NT2/D1 (cell line): ENCODE data around the gene TM4SF5.

ENCODE experiments used
- DNase-seq: peaks from one replicate; pipeline ENCODE4 v3.0.0-alpha.2; 2011; ENCODE audit warnings: low read depth, low spot score
- H3K27me3 ChIP-seq: 2 replicates; pipeline ENCODE4 v1.6.0; 2011; ENCODE audit warnings: mild to moderate bottlenecking; ENCODE audit not compliant: insufficient read length, insufficient read depth
- H3K36me3 ChIP-seq: 2 replicates; pipeline ENCODE4 v1.6.1; 2011; ENCODE audit warnings: mild to moderate bottlenecking, low read length, mixed read lengths; ENCODE audit not compliant: insufficient read depth, insufficient read length
- H3K4me1 ChIP-seq: 2 replicates; pipeline ENCODE4 v1.5.1; 2011; ENCODE audit not compliant: insufficient read depth, insufficient read length
- H3K4me3 ChIP-seq: 2 replicates; pipeline ENCODE4 v1.5.1; 2011; ENCODE audit warnings: low read depth; ENCODE audit not compliant: insufficient read length
- H3K9ac ChIP-seq: 2 replicates; pipeline ENCODE4 v1.6.0; 2011; ENCODE audit warnings: low read depth; ENCODE audit not compliant: insufficient read length
- H3K9me3 ChIP-seq: 2 replicates; pipeline ENCODE4 v1.5.1; 2011; ENCODE audit warnings: mild to moderate bottlenecking, low read length; ENCODE audit not compliant: insufficient read depth
- SUZ12 ChIP-seq: IDR thresholded peaks from 2 replicates; pipeline ENCODE4 v1.6.1; 2011; ENCODE audit not compliant: insufficient read length, insufficient read depth; ENCODE audit errors: extremely low read depth
- YY1 ChIP-seq: IDR thresholded peaks from 2 replicates; pipeline ENCODE4 v1.6.1; 2011; ENCODE audit not compliant: insufficient read length, insufficient read depth
- ZNF274 ChIP-seq: IDR thresholded peaks from 2 replicates; pipeline ENCODE4 v1.6.1; 2011; ENCODE audit warnings: mild to moderate bottlenecking, low read depth, low read length

TM4SF5 gene

DNA sequence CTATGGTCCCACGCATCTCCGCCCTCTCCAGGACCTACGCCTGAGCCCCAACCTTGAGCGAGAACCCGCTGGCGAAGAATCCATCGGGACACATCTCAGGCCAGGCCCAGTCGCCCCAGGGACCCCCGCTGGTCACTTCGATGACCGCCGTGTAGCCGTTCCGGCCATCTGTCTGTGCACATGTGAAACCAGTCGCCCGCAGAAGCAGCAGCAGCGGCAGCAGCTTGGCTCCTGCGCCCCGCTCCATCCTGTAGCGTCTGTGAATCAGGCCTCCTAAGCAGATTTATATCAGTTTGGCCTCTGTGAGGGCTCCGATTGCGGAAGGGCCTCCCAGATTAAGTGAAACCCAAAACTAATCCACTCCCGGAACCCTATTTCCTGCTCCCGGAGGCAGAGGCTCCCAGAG lies 14.4 kb downstream of the TM4SF5 start, which contains the start of gene VMO1:
Gene VMO1, minus strand, starts transcription at position 259 of the 406 bp plus-strand sequence. Its CDS starts 12 bp downstream, at position 247.
- DNase-seq = no peak
- Histone ChIP-seq H3K4me3 (peak within 1 kb of the TSS; percentile 9), H3K9me3 (no peaks in the 10 kb centered on the region), H3K9ac (no peak within 1 kb of the TSS), H3K4me1 (peaks cover 6% of the 10 kb centered on the region), H3K36me3 (no peaks in the 10 kb centered on the region), H3K27me3 (peaks cover 46% of the 10 kb centered on the region)
- TF ChIP-seq YY1 = no peak
- no peak for TF ChIP-seq SUZ12
- no peak for TF ChIP-seq ZNF274

DNA sequence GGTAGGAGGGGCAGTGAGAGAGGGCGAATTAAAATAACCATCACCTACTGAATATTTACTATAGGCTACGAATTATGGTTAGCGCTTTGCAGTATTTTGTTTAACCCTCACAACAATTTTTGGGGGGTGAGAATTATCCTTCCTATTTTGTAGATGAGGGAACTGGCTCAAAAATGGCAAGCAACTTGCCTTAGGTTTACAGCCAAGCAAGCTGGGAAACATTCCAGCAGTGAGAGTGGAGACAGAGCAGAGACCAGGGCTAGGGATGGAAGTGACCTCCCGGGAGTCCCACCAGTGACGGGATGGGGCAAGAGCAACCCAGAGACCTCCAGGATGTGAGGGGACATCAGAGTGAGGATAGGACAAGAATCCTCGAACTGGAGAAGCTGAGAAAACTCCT lies 14.8 kb downstream of the TM4SF5 start:
- no peak overlapping the region for H3K9ac ChIP-seq
- H3K4me1 ChIP-seq = peaks cover 6% of the 10 kb centered on the region
- peaks cover 49% of the 10 kb centered on the region for H3K27me3 ChIP-seq
- no peak for TF ChIP-seq YY1
- no peak for DNase-seq
- no peak overlapping the region for H3K4me3 ChIP-seq
- no peaks in the 10 kb centered on the region for H3K9me3 ChIP-seq
- H3K36me3 ChIP-seq = no peaks in the 10 kb centered on the region

DNA sequence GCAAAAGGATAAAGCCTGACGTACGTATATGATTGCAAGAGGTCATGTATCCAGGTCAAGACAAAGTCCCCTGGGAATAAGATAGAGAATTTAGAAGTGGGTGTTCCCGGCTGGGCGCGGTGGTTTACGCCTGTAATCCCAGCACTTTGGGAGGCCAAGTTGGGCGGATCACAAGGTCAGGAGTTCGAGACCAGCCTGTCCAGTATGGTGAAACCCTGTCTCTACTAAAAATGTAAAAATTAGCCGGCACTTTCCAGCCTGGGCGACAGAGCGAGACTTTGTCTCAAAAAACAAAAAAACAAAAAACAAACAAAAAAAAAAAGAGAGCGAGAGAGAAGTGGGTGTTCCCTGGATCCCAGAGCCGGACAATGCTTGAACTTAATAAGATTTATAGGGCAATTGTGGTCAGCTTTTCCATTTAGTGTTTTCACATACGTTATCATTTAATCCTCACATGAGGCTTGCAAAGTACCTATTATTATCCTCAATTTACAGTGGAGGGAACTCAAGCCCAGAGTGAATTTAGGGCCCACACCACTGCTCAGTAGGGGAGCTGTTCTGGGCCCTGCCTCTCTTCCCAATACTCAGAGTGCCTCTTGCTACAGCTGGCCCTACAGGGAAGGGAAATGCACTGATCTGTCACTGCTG lies 16.6 kb downstream of the TM4SF5 start:
- H3K36me3 ChIP-seq = no peaks in the 10 kb centered on the region
- peak overlapping the region; percentile 75 for H3K4me3 ChIP-seq
- H3K4me1 ChIP-seq = peaks cover 6% of the 10 kb centered on the region
- peak overlapping the region; percentile 85 for H3K9ac ChIP-seq
- H3K9me3 ChIP-seq = no peaks in the 10 kb centered on the region
- TF ChIP-seq SUZ12 (peak; percentile 3), ZNF274 (no peak)
- no peak for DNase-seq
- H3K27me3 ChIP-seq = peaks cover 45% of the 10 kb centered on the region

GRCh38 chr17:4788807-4789700 lies 17.4 kb downstream of the TM4SF5 start, which contains the start of gene GLTPD2:
Gene GLTPD2 (plus strand): TSS chr17:4788964. CDS start chr17:4789012, 48 bp downstream.
- Histone ChIP-seq H3K4me3 (peak within 1 kb of the TSS; percentile 75), H3K27me3 (peaks cover 37% of the 10 kb centered on the region), H3K9me3 (no peaks in the 10 kb centered on the region), H3K9ac (peak within 1 kb of the TSS; percentile 85), H3K36me3 (no peaks in the 10 kb centered on the region), H3K4me1 (peaks cover 6% of the 10 kb centered on the region)
- no peak for TF ChIP-seq SUZ12
- no peak for TF ChIP-seq YY1
- DNase-seq = no peak

GRCh38 chr17:4789701-4789950 lies 17.9 kb downstream of the TM4SF5 start:
- TF ChIP-seq ZNF274 = no peak
- no peak for TF ChIP-seq YY1
- no peak for TF ChIP-seq SUZ12
- DNase-seq = no peak

DNA sequence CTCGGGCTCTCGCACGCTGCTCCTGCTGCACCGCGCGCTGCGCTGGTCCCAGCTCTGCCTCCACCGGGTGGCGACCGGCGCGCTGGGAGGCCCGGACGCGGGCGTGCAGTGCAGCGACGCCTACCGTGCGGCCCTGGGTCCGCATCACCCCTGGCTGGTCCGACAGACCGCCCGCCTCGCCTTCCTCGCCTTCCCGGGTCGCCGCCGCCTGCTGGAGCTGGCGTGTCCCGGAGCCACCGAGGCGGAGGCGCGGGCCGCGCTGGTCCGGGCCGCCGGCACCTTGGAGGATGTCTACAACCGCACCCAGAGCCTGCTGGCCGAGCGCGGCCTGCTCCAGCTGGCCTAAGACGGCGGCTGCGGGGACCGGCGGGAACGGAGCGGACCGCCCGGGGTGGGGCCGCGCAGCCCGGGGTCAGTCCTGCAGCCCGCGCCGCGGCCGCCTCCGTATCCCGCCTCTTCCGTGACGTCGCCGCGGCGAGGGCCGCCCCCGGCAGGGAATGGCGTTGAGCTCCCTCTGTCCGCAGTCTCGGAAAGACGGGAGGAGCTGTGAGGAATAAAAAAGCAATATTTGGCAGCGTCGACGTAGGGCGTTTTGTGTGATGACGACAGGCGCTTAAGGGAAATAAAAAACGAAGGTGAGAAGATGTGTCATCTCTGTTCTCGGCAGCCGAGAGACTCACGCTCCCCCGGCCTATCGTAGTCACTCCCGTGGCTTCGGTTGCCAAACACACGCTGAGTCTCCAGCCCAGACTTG lies 18.4 kb downstream of the TM4SF5 start:
- Histone ChIP-seq H3K9me3 (no peaks in the 10 kb centered on the region), H3K9ac (peak overlapping the region; percentile 85), H3K27me3 (peaks cover 28% of the 10 kb centered on the region), H3K36me3 (no peaks in the 10 kb centered on the region), H3K4me1 (peaks cover 6% of the 10 kb centered on the region), H3K4me3 (peak overlapping the region; percentile 75)
- no peak for TF ChIP-seq SUZ12
- no peak for TF ChIP-seq YY1
- TF ChIP-seq ZNF274 = no peak
- DNase-seq = peak; percentile 43

More at GRCh38 chr17:4789701-4789950, 17.9 kb downstream of the TM4SF5 start:
- Histone ChIP-seq H3K4me1 (peaks cover 6% of the 10 kb centered on the region), H3K4me3 (peak overlapping the region; percentile 75), H3K9me3 (no peaks in the 10 kb centered on the region), H3K36me3 (no peaks in the 10 kb centered on the region), H3K27me3 (peaks cover 32% of the 10 kb centered on the region), H3K9ac (peak overlapping the region; percentile 85)

DNA sequence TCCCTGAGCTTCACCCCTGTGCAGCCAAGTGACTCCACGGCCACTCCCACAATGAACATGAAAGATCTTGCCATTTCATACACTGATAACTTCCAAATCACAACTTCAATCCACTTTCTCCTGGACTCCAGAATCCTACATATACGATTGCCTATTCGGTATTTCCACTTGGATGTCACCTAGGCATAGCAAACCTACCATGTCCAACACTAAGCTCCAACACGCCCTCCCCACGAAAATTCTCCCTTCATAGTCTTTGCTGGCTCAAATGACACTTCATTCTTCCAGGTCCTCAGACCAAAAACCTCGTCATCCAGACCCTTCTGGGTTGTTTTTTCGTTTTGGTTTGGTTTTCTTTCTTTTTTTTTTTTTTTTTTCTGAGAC lies 19.0 kb downstream of the TM4SF5 start:
- Histone ChIP-seq H3K36me3 (no peaks in the 10 kb centered on the region), H3K27me3 (peaks cover 22% of the 10 kb centered on the region), H3K9ac (peak overlapping the region; percentile 61), H3K4me1 (peaks cover 2% of the 10 kb centered on the region), H3K9me3 (no peaks in the 10 kb centered on the region), H3K4me3 (peak overlapping the region; percentile 75)
- DNase-seq = no peak
- no peak for TF ChIP-seq SUZ12
- TF ChIP-seq YY1 = no peak
- TF ChIP-seq ZNF274 = no peak
